Ectodermal cell (in vitro differentiated cells): ENCODE data around the gene SCAI.
"Not testable (repeated sequence)": the region's sequence is repeated elsewhere in the genome, so short reads cannot be mapped to it uniquely, and the experiment has no call there.

Experiments
- H3K27ac ChIP-seq: 2 replicates; pipeline ENCODE4 v1.7.0; 2013; ENCODE audit warnings: mild to moderate bottlenecking, low read depth, low read length; ENCODE audit not compliant: insufficient read depth, poor library complexity, severe bottlenecking
- H3K27me3 ChIP-seq: 2 replicates; pipeline ENCODE4 v1.7.0; 2013; ENCODE audit warnings: mild to moderate bottlenecking, low read length; ENCODE audit not compliant: insufficient read depth, control insufficient read depth, poor library complexity, severe bottlenecking
- H3K36me3 ChIP-seq: one replicate; pipeline ENCODE4 v1.7.0; 2013; ENCODE audit warnings: low read length; ENCODE audit not compliant: control insufficient read depth, insufficient read depth
- H3K4me1 ChIP-seq: one replicate; pipeline ENCODE4 v1.7.0; 2013; ENCODE audit warnings: low read length; ENCODE audit not compliant: control insufficient read depth, insufficient read depth
- H3K4me3 ChIP-seq: 2 replicates; pipeline ENCODE4 v1.7.0; 2013; ENCODE audit warnings: low read depth, low read length, control low read depth; ENCODE audit not compliant: insufficient read depth
- H3K9me3 ChIP-seq: 2 replicates; pipeline ENCODE4 v1.7.0; 2013; ENCODE audit warnings: mild to moderate bottlenecking, low read length, moderate library complexity; ENCODE audit not compliant: control insufficient read depth
- WGBS, 2 experiments: methylation state at CpG; one replicate each; pipeline ENCODE4 v1.1.7; 2013; ENCODE audit warnings: missing lambda C conversion rate in 2 of 2; 5-methylcytosine and 5-hydroxymethylcytosine counted together

Gene SCAI

DNA sequence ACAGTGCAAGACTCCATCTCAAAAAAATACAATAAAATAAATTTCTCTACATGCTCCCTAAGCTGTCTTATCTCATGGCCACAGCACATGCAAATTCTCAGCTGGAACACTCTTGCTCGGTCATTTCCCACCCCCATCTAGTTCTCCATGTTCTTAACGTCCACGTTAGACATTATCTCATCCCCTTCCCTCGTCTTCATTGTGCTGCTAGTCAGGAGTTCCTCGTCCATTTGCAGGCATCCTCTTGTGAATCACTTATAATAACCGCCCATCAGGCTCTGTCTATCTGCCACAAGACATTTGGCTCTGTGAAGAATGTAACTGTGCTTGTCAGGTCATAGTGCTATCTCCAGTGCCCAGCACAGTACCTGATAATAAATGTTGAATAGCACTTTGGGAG, 169.5 kb downstream of the SCAI start:
- Histone ChIP-seq H3K4me3 (no peak overlapping the region), H3K9me3 (no peaks in the 10 kb centered on the region), H3K4me1 (no peaks in the 10 kb centered on the region), H3K27me3 (no peaks in the 10 kb centered on the region), H3K27ac (no peak overlapping the region), H3K36me3 (peaks cover 5% of the 10 kb centered on the region)
- 96 to 97% methylated on average over 6 of the region's 6 CpGs for WGBS, 2 experiments

DNA sequence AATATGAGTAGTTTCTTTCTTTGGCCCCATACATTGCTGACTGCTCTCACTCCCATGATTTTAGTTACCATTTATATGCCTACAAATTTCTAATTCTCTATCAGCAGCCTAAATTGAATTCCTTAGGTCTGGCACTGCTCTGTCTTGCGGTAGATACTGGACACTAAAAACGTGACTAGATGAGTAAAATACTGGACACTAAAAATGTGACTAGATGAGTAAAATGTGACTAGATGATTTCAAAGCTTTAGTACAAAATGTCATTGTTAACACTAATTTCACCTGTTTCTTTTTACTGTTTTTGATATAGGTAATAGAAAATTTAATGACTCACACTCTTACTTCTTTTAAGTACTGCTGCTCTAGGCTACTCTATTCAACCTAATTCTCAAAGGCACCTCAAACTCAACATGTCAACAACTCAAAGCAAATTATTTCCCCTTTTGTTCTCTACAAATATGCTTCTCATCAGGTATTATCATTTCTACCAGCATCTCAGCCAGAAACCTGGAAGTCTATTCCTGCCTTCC, 171.0 kb downstream of the SCAI start:
- H3K36me3 ChIP-seq: peaks cover 5% of the 10 kb centered on the region
- no peaks in the 10 kb centered on the region for H3K4me1 ChIP-seq
- 93 to 100% methylated on average over 2 of the region's 2 CpGs for WGBS, 2 experiments
- no peaks in the 10 kb centered on the region for H3K27me3 ChIP-seq
- no peak overlapping the region for H3K27ac ChIP-seq
- H3K9me3 ChIP-seq: no peaks in the 10 kb centered on the region
- H3K4me3 ChIP-seq: no peak overlapping the region

DNA sequence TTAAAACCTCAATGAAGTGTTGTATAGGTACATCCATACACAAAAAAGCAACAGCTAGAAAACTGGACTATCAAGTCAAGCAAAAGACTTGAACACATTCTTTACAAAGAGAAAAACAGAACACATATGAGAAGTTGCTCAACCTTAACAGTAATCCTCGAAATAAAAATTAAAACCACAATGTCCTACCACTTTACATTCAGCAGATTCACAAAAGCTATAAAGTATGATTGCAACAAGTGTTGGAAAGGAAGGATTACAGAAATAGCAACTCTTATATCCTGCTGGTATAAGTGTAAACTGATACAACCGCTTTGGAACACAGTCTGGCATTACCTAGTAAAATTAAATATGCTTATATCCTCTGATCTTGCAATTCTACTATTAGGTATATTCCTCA, 173.9 kb downstream of the SCAI start:
- H3K9me3 ChIP-seq: no peaks in the 10 kb centered on the region
- no peak overlapping the region for H3K4me3 ChIP-seq
- no peaks in the 10 kb centered on the region for H3K27me3 ChIP-seq
- H3K27ac ChIP-seq: no peak overlapping the region
- peaks cover 4% of the 10 kb centered on the region for H3K36me3 ChIP-seq
- H3K4me1 ChIP-seq: no peaks in the 10 kb centered on the region
- 93 to 100% methylated on average over 1 to 2 of the region's 2 CpGs for WGBS, 2 experiments

DNA sequence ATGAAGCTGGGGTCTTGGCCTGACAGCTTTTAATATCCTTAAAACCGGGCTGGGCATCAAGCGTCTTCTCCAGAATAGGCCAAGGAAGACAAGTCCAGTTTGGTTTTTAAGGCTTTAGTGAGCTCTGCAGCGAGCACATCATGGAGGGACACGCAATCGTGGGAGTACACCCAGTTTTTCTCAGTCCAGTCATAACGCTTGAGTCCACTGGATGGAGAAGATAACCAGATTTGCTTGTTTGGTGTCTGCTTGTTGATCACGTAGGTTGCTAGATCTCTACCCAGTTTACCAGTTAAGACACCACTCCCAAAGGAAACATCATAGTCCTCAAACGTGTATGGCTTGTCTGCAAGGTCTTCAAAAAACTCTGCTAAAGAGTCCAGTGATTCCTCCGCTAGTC, 175.1 kb downstream of the SCAI start:
- no peaks in the 10 kb centered on the region for H3K36me3 ChIP-seq
- H3K27me3 ChIP-seq: no peaks in the 10 kb centered on the region
- H3K27ac ChIP-seq: no peak overlapping the region
- no peaks in the 10 kb centered on the region for H3K4me1 ChIP-seq
- 96 to 97% methylated on average over 9 of the region's 9 CpGs for WGBS, 2 experiments
- H3K4me3 ChIP-seq: no peak overlapping the region
- H3K9me3 ChIP-seq: no peaks in the 10 kb centered on the region

DNA sequence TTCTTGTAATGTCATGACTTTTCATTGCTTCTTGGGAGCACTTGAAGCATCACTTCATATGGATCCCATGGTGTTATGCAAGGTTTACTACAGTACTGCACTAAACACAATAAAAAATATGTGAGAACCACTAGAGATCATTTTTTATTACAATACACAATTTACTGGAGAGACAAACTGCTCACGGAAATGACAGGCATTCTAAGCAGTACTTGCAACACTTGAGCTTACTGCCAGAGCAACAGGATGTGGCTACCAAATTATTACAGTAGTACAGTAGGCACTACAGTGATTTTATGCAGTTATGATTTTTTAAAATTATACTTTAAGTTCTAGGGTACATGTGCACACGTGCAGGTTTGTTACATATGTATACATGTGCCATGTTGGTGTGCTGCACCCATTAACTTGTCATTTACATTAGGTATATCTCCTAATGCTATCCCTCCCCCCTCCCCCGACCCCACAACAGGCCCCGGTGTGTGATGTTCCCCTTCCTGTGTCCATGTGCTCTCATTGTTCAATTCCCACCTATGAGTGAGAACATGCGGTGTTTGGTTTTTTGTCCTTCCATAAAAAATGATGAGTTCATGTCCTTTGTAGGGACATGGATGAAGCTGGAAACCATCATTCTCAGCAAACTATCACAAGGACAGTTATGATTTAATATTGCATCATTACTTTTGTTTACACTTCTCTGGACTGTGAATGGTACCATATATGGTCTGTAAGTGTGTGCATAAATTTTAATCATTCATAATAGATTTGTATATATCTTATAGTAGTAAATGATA, 177.4 kb downstream of the SCAI start:
- WGBS, 2 experiments: 96 to 100% methylated on average over 3 to 5 of the region's 5 CpGs

DNA sequence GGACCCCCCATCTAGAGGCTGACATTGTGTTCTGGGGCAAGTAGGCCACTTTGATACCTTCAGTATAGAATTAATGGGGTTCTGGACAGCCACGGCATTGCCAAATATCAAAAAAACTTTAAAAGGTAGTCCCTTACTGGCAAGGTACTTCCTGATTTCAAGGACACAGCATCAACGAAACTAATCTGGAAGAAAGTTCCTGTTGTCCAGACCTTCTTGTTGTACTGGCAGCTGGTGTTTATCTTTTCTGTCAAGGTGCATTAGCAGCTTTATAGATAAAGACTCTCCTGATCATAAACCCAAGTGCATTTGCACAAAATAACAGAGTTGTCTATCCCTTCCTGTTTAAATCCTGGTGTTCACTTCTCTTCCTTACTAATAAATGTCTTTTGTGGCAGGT, 178.7 kb downstream of the SCAI start:
- 97 to 100% methylated on average over 2 of the region's 2 CpGs for WGBS, 2 experiments
- no peak overlapping the region for H3K27ac ChIP-seq
- no peaks in the 10 kb centered on the region for H3K9me3 ChIP-seq
- no peaks in the 10 kb centered on the region for H3K27me3 ChIP-seq
- H3K4me3 ChIP-seq: no peak overlapping the region
- H3K36me3 ChIP-seq: no peaks in the 10 kb centered on the region
- H3K4me1 ChIP-seq: no peaks in the 10 kb centered on the region

More for the DNA sequence above, 177.4 kb downstream of the SCAI start:
- not testable (repeated sequence) for H3K36me3 ChIP-seq, H3K4me1 ChIP-seq, H3K27ac ChIP-seq, H3K9me3 ChIP-seq, H3K4me3 ChIP-seq, H3K27me3 ChIP-seq

DNA sequence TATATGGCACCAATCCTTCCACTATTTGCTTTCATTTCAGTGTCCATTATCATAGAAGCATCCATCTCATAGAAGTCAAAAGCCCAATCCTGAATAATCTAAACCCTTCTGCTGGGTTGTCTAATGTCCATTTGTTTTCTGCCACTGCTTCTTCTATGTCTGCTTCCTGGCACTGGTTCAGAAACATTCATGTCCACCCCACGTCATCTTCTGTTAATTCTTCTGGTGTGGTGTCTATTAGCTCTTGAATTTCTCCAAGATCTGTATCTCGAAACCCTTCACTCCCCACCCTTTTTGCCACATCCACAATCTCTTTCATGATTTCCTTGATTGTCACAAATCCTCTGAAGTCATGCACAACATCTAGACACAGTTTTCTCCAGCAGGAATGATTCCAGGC, 179.3 kb downstream of the SCAI start:
- Histone ChIP-seq H3K27ac (no peak overlapping the region), H3K36me3 (no peaks in the 10 kb centered on the region), H3K4me3 (no peak overlapping the region), H3K9me3 (no peaks in the 10 kb centered on the region), H3K4me1 (no peaks in the 10 kb centered on the region), H3K27me3 (no peaks in the 10 kb centered on the region)
- WGBS, 2 experiments: 90 to 91% methylated on average over 2 of the region's 2 CpGs

DNA sequence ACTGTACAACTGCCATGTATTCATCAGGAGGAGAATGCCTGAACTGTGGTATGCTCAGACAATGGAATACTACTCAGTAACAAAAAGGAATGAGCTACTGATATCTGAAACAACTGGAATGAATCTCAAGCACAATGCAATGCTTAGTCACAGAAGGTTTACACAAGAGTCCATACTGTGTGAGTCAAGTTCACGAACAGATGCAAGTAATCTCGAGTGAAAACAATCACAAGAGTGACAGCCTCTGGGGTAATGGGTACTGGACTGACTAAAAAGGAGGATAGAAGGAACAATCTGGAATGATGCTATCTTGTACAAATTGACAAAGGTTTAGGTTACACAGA, 182.9 kb downstream of the SCAI start:
- Histone ChIP-seq H3K9me3 (no peaks in the 10 kb centered on the region), H3K4me1 (no peaks in the 10 kb centered on the region), H3K27ac (no peak overlapping the region), H3K36me3 (no peaks in the 10 kb centered on the region), H3K27me3 (no peaks in the 10 kb centered on the region), H3K4me3 (no peak overlapping the region)
- 96% methylated on average over 2 of the region's 2 CpGs for WGBS, 2 experiments

DNA sequence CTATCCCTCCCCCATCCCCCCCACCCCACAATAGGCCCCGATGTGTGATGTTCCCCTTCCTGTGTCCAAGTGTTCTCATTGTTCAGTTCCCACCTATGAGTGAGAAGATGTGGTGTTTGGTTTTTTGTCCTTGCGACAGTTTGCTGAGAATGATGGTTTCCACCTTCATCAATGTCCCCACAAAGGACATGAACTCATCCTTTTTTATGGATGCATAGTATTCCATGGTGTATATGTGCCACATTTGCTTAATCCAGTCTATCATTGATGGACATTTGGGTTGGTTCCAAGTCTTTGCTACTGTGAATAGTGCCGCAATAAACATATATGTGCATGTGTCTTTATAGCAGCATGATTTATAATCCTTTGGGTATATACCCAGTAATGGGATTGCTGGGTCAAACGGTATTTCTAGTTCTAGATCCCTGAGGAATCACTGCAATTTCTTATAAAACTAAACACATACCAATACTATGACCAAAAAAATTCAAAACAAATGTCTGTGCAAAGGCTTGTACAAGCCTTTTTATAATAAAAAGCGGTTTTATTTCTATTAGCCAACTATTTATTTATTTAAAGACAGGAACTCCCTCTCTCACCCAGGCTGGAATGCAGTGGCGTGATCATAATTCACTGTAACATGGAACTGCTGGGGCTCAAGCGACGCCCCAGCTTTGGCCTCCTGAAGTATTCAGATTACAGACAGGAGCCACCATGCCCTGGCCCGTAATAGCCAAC, 183.5 kb downstream of the SCAI start:
- WGBS, 2 experiments: 91 to 96% methylated on average over 7 of the region's 9 CpGs
- not testable (repeated sequence) for H3K9me3 ChIP-seq, H3K27ac ChIP-seq, H3K4me3 ChIP-seq, H3K4me1 ChIP-seq, H3K36me3 ChIP-seq, H3K27me3 ChIP-seq

DNA sequence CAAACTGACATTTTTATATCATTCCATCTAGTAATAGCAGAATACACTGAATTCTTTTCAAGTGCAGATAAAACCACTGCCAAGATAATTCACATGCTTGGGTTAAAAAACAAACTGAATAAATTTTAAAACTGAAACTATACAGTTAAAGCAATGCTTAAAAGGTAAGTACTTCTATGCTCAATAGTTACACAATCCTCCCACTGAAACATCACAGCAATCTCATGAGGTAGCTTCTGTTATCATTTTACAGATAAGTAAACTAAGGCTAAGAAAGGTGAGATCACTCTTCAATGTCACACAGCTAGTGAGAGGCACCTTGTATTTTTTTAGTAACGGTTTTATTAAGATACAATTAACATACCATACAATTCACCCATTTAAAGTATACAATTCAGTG, 189.1 kb downstream of the SCAI start:
- H3K9me3 ChIP-seq: no peaks in the 10 kb centered on the region
- no peaks in the 10 kb centered on the region for H3K4me1 ChIP-seq
- H3K36me3 ChIP-seq: no peaks in the 10 kb centered on the region
- no peaks in the 10 kb centered on the region for H3K27me3 ChIP-seq
- 93 to 100% methylated on average over 1 of the region's 1 CpG for WGBS, 2 experiments
- H3K4me3 ChIP-seq: no peak overlapping the region
- H3K27ac ChIP-seq: no peak overlapping the region
